PC-3 (cell line): ENCODE results near the gene PRR27.

Experiments used
- CTCF ChIP-seq: fragments of 300-600 bp; sonication (generic); conservative IDR thresholded peaks from 2 replicates; pipeline ENCODE4 v1.5.1; 2017; ENCODE audit warnings: antibody characterized with exemption, low read depth, mild to moderate bottlenecking, low read length
- EZH2 ChIP-seq: fragments of 300-600 bp; sonication (generic); IDR thresholded peaks from one replicate; pipeline ENCODE4 v1.6.1; 2017; ENCODE audit warnings: antibody characterized with exemption, mild to moderate bottlenecking, low read length; ENCODE audit not compliant: unreplicated experiment
- EZH2phosphoT487 ChIP-seq: fragments of 300-600 bp; sonication (generic); IDR thresholded peaks from 2 replicates; pipeline ENCODE4 v1.6.1; 2018; ENCODE audit warnings: mild to moderate bottlenecking, antibody characterized with exemption, low read length, borderline replicate concordance

DNA sequence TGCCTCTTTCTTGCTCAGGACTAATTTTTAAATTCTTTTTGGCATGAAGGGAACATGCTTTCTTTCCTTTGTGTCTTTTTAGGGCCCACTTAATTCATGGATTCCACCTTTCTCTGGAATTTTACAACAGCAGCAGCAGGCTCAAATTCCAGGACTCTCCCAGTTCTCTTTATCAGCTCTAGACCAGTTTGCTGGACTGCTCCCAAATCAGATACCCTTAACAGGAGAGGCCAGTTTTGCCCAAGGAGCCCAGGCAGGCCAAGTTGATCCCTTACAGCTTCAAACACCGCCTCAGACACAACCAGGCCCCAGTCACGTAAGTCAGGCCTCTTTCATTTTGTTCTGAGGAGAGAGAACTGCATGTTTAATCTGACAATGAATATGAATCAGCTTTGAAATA, 43.8 kb downstream of the PRR27 start:
- TF ChIP-seq CTCF: no peak
- TF ChIP-seq EZH2: no peak
- TF ChIP-seq EZH2phosphoT487: no peak
